Activated naive CD4-positive, alpha-beta T cell (primary cell): ENCODE results near the gene TES.

Experiments used
- DNase-seq, 4 experiments: peaks; one replicate each; lab custom pipeline; 2025; lab: John Stamatoyannopoulos, UW

Gene TES

GRCh38 chr7:116193329-116194087, 16.8 kb upstream of the TES start:
- no peak for DNase-seq

GRCh38 chr7:116194115-116194514, 16.2 kb upstream of the TES start:
- DNase-seq = no peak

GRCh38 chr7:116195451-116195850, 14.9 kb upstream of the TES start:
- DNase-seq = no peak

GRCh38 chr7:116196947-116197346, 13.4 kb upstream of the TES start:
- no peak for DNase-seq

GRCh38 chr7:116197360-116197759, 13.0 kb upstream of the TES start:
- no peak for DNase-seq

- DNase-seq = no peak
These were observed 11.5 kb upstream of the TES start for GRCh38 chr7:116198748-116199410.

GRCh38 chr7:116200963-116201362, 9.4 kb upstream of the TES start:
- no peak for DNase-seq

GRCh38 chr7:116206141-116206540, 4.2 kb upstream of the TES start:
- no peak for DNase-seq

- DNase-seq = no peak
These were observed 1.4 kb upstream of the TES start for GRCh38 chr7:116208919-116209318.

- DNase-seq = no peak
These were observed 723 bp upstream of the TES start for GRCh38 chr7:116209561-116210070.

- peak; percentile 35 to 66 (median 48) for DNase-seq
These were observed 920 bp downstream of the TES start for GRCh38 chr7:116211006-116211912.

GRCh38 chr7:116211913-116212596, 1.7 kb downstream of the TES start:
- no peak for DNase-seq

- DNase-seq = no peak
These were observed 2.5 kb downstream of the TES start for GRCh38 chr7:116212869-116213268.

- DNase-seq = no peak
These were observed 3.2 kb downstream of the TES start for GRCh38 chr7:116213361-116214130.

- no peak for DNase-seq
These were observed 4.6 kb downstream of the TES start for GRCh38 chr7:116214921-116215320.

GRCh38 chr7:116215551-116215950, 5.2 kb downstream of the TES start:
- DNase-seq = no peak

- DNase-seq = no peak
These were observed 6.7 kb downstream of the TES start for GRCh38 chr7:116216956-116217571.

- DNase-seq = no peak
These were observed 7.8 kb downstream of the TES start for GRCh38 chr7:116218051-116218645.

- no peak for DNase-seq
These were observed 8.4 kb downstream of the TES start for GRCh38 chr7:116218747-116219146.

- no peak for DNase-seq
These were observed 8.9 kb downstream of the TES start for GRCh38 chr7:116219288-116219687.
